ENCODE data around the gene UNC45A. TPM values are rescaled to one million over a fixed set of nuclear protein-coding genes. Genes with fewer than 3 reads are reported as not detected.

The UNC45A gene
- total and polyA plus RNA-seq, 2 experiments from 2014 or later: 55.2 to 55.3 TPM

GRCh38 chr15:90916461-90916860 is 18.6 kb upstream of the UNC45A start:
- H3K4me3 ChIP-seq: no peak overlapping the region
- no peaks in the 10 kb centered on the region for H3K27me3 ChIP-seq
- no peak for TF ChIP-seq CTCF (IDR thresholded peaks at IDR 0.05; ENCODE audit: poor library complexity)
- no peak for TF ChIP-seq EZH2phosphoT487 (IDR thresholded peaks at IDR 0.05; ENCODE audit: low read depth, severe bottlenecking, unreplicated experiment)
- TF ChIP-seq EZH2 (IDR thresholded peaks at IDR 0.05; ENCODE audit: borderline replicate concordance): no peak
- H4K20me1 ChIP-seq (ENCODE audit: insufficient read depth, poor library complexity, severe bottlenecking): no peaks in the 10 kb centered on the region
- H3K36me3 ChIP-seq (replicated peaks; ENCODE audit: insufficient read depth, low read depth): no peaks in the 10 kb centered on the region
- 89% methylated on average over 11 of the region's 11 CpGs for WGBS (ENCODE audit: low lambda C conversion rate, missing lambda C conversion rate)
- H3K79me2 ChIP-seq: no peaks in the 10 kb centered on the region
- H3K4me2 ChIP-seq: no peak overlapping the region
- no peak for DNase-seq (ENCODE audit: low spot score)
- H3K9me3 ChIP-seq (ENCODE audit: low read depth): no peaks in the 10 kb centered on the region
- no peak overlapping the region for H2AFZ ChIP-seq
- H3K4me1 ChIP-seq (ENCODE audit: insufficient read depth): no peaks in the 10 kb centered on the region
- no peaks in the 10 kb centered on the region for H3K9me2 ChIP-seq (replicated peaks; ENCODE audit: insufficient read depth)
- no peak overlapping the region for H3K27ac ChIP-seq

GRCh38 chr15:90917569-90917968 is 17.5 kb upstream of the UNC45A start:
- Histone ChIP-seq H2AFZ (no peak overlapping the region), H3K9me3 (ENCODE audit: low read depth) (no peaks in the 10 kb centered on the region), H3K36me3 (replicated peaks; ENCODE audit: insufficient read depth, low read depth) (no peaks in the 10 kb centered on the region), H3K9me2 (replicated peaks; ENCODE audit: insufficient read depth) (no peaks in the 10 kb centered on the region), H3K27ac (no peak overlapping the region), H3K4me3 (no peak overlapping the region), H3K79me2 (no peaks in the 10 kb centered on the region), H3K27me3 (no peaks in the 10 kb centered on the region), H3K4me1 (ENCODE audit: insufficient read depth) (no peaks in the 10 kb centered on the region), H3K4me2 (no peak overlapping the region), H4K20me1 (ENCODE audit: insufficient read depth, poor library complexity, severe bottlenecking) (no peaks in the 10 kb centered on the region)
- 96% methylated on average over 12 of the region's 12 CpGs for WGBS (ENCODE audit: low lambda C conversion rate, missing lambda C conversion rate)
- TF ChIP-seq CTCF (IDR thresholded peaks at IDR 0.05; ENCODE audit: poor library complexity) (no peak), EZH2 (IDR thresholded peaks at IDR 0.05; ENCODE audit: borderline replicate concordance) (no peak), EZH2phosphoT487 (IDR thresholded peaks at IDR 0.05; ENCODE audit: low read depth, severe bottlenecking, unreplicated experiment) (no peak)
- no peak for DNase-seq (ENCODE audit: low spot score)

GRCh38 chr15:90918034-90918788 is 16.9 kb upstream of the UNC45A start:
- no peaks in the 10 kb centered on the region for H3K27me3 ChIP-seq
- H3K4me3 ChIP-seq: no peak overlapping the region
- no peak for DNase-seq (ENCODE audit: low spot score)
- no peaks in the 10 kb centered on the region for H3K9me3 ChIP-seq (ENCODE audit: low read depth)
- H3K4me2 ChIP-seq: no peak overlapping the region
- H3K79me2 ChIP-seq: no peaks in the 10 kb centered on the region
- H3K36me3 ChIP-seq (replicated peaks; ENCODE audit: insufficient read depth, low read depth): no peaks in the 10 kb centered on the region
- TF ChIP-seq CTCF (IDR thresholded peaks at IDR 0.05; ENCODE audit: poor library complexity) (no peak), EZH2 (IDR thresholded peaks at IDR 0.05; ENCODE audit: borderline replicate concordance) (no peak), EZH2phosphoT487 (IDR thresholded peaks at IDR 0.05; ENCODE audit: low read depth, severe bottlenecking, unreplicated experiment) (no peak)
- 95% methylated on average over 23 of the region's 23 CpGs for WGBS (ENCODE audit: low lambda C conversion rate, missing lambda C conversion rate)
- H3K27ac ChIP-seq: no peak overlapping the region
- no peaks in the 10 kb centered on the region for H3K4me1 ChIP-seq (ENCODE audit: insufficient read depth)
- H3K9me2 ChIP-seq (replicated peaks; ENCODE audit: insufficient read depth): no peaks in the 10 kb centered on the region
- no peak overlapping the region for H2AFZ ChIP-seq
- no peaks in the 10 kb centered on the region for H4K20me1 ChIP-seq (ENCODE audit: insufficient read depth, poor library complexity, severe bottlenecking)
